Activated T-helper 17 cell treated with anti-CD3 and anti-CD28 coated beads, Interleukin-2, amount 50 U/mL, for 72 hours (primary cell): Measurements from ENCODE around the gene SRL. TPM values are rescaled to one million over a fixed set of nuclear protein-coding genes. Genes with fewer than 3 reads are reported as not detected.
A peak's percentile ranks its signal among the peaks of the same experiment; 100 is the strongest.

Experiments used
- ATAC-seq: fragments of 150-1000 bp; cut with Tn5 transposase; replicated peaks from 2 replicates; pipeline ENCODE4 v1.10.0; 2021; ENCODE audit warnings: mild to moderate bottlenecking, moderate library complexity
- H3K27ac Mint-ChIP-seq: one replicate; pipeline ENCODE4 v1.8.0; 2022; ENCODE audit warnings: mixed read lengths
- H3K27me3 Mint-ChIP-seq: one replicate; pipeline ENCODE4 v1.8.0; 2022; ENCODE audit warnings: mixed read lengths
- H3K36me3 Mint-ChIP-seq: one replicate; pipeline ENCODE4 v1.8.0; 2022; ENCODE audit warnings: low read depth, mild to moderate bottlenecking, mixed read lengths
- H3K4me1 Mint-ChIP-seq: one replicate; pipeline ENCODE4 v1.8.0; 2022; ENCODE audit warnings: mixed read lengths
- H3K4me3 Mint-ChIP-seq: one replicate; pipeline ENCODE4 v1.8.0; 2022; ENCODE audit warnings: mild to moderate bottlenecking, mixed read lengths
- H3K9me3 Mint-ChIP-seq: one replicate; pipeline ENCODE4 v1.8.0; 2022; ENCODE audit warnings: mixed read lengths
- total RNA-seq, 2 donors: library from RNA; stranded (reverse); gene quantifications; one replicate each; pipeline ENCODE4 v1.2.3, GENCODE V29; 2022

Gene SRL
- total RNA-seq, 2 donors from 2014 or later, result not detected

DNA sequence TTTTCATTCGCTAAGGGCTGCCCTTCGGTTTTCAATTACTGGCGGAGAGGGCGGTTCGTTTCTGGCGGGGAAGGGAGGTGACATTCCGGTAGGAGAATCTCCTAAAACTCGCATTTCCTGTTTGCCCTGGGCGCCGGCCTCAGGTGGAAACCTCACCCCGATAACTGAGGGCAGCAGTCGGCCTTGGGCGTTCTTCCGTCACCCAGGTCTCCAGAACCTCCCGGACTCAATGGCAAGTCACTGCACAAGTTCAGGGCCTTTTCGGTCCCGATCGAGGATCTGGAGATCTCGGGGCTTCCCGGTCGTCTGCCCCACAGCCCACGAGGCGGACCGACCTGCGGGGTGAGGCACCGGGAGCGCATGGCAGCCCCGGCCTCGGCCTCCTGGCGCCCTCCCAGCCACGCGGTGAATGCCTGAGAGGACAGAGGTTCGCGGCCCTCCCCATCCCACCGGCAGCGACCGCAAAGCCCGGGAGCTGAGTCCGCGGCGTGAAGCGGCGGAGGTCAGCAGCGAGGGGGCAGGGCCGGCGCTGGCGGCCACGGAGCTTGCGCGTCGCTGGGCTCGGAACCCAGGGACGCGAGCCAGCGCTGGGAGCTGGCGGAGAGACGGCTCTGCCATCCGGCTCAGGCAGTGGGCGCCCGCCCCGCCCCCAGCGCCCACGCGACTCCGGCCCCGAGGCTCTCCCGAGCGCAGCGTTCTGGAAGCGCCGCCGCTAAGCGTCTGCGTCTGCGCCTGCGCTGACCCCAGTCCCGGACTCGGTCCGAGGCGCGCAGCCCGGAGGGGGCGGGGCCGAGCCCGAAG, 58.4 kb downstream of the SRL start:
- peak overlapping the region; percentile 72 for H3K4me3 Mint-ChIP-seq
- H3K36me3 Mint-ChIP-seq, result no peaks in the 10 kb centered on the region
- H3K9me3 Mint-ChIP-seq, result no peaks in the 10 kb centered on the region
- H3K27ac Mint-ChIP-seq, result no peak overlapping the region
- H3K4me1 Mint-ChIP-seq, result peaks cover 5% of the 10 kb centered on the region
- ATAC-seq, result peak; percentile 93
- peaks cover 3% of the 10 kb centered on the region for H3K27me3 Mint-ChIP-seq

DNA sequence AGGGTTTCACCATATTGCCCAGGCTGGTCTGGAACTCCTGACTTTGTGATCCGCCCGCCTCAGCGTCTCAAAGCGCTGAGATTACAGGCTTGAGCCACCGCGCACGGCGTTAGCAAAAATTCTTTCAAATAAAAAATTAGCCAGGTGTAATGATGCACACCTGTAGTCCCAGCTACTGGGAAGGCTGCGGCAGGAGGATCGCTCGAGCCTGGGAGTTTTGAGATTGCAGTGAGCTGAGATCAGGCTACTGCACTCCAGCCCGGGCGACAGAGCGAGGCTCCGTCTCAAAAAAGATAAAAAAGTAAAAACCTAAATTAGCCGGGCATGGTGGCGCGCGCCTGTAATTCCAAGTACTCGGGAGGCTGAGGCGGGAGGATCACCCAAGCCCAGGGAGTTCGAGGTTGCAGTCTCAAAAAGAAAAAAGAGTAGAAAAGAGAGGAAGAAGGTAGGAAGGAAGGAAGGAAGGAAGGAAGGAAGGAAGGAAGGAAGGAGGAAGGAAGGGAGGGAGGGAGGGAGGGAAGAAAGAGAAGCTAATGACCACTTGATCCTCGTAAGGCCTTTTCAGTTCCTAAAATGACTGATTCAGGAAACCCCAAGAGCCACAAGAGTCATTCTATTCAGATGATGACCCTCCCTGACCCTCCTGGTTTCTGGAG, 59.2 kb downstream of the SRL start:
- Mint-ChIP-seq H3K4me3 (peak overlapping the region; percentile 72), H3K27me3 (peaks cover 3% of the 10 kb centered on the region), H3K27ac (no peak overlapping the region), H3K9me3 (no peaks in the 10 kb centered on the region), H3K36me3 (no peaks in the 10 kb centered on the region), H3K4me1 (peaks cover 5% of the 10 kb centered on the region)
- ATAC-seq, result peak; percentile 65

DNA sequence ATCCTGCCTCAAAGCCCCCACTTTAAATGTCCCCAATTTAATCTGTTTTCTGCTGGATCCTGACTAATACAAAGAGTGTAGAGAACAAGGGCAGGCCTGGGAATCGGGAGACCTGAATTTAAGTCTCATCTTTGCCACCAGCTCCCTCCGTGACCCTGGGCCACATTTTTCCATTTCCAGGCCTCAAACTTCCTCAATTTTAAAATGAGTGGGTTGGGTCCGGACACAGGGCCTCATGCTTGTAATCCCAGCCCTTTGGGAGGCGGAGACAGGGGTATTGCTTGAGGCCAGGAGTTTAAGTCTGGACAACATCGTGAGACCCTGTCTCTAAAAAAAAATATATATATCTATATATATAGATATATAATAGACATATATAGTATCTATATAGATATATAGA, 61.4 kb downstream of the SRL start:
- Mint-ChIP-seq H3K27me3 (no peaks in the 10 kb centered on the region), H3K4me3 (no peak overlapping the region), H3K27ac (no peak overlapping the region), H3K4me1 (peaks cover 5% of the 10 kb centered on the region), H3K9me3 (no peaks in the 10 kb centered on the region), H3K36me3 (no peaks in the 10 kb centered on the region)
- ATAC-seq, result no peak

DNA sequence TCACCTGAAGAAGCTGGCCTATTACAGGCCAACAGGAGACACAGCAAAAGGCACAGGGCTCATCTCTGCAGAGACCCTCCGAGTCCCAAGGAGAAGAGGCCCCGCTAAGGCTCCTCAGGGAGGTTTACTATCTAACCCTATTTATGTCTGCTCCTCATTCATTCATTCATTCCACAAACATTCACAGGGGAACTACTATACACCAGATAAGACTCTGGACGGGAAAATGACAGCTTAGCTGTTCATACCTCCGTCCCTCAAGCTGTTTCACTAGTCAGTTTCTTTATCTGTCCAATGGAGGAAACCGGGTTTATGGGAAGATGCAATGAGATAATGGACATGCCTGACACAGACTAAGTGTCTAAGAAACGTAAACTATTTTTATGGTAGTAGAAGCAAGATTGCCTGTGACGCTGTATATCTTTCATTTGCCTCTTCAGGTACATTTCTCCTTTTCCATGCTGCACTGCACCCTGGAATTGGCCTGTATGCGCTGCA, 62.1 kb downstream of the SRL start:
- Mint-ChIP-seq H3K36me3 (no peaks in the 10 kb centered on the region), H3K4me1 (peaks cover 3% of the 10 kb centered on the region), H3K9me3 (no peaks in the 10 kb centered on the region), H3K27ac (no peak overlapping the region), H3K27me3 (no peaks in the 10 kb centered on the region), H3K4me3 (no peak overlapping the region)
- no peak for ATAC-seq

DNA sequence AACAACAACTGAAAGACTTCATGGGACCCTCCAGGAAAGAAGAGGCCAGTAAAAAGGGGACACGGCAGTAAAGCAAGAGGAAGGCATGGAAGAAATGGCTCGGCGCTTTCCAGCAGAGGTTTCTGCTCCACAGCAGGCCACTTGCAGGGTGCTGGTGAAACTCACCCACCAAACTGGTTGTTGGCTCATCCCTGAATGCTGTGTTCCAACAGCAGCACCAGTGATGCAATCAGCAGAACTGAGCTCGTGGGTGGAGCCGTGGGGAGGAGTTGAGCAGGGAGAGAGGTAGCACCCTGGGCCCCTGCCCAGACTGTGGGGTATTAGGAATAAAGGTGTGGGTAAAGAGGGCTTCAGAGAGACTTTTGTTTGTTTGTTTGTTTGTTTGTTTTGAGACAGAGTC, 62.9 kb downstream of the SRL start:
- Mint-ChIP-seq H3K9me3 (no peaks in the 10 kb centered on the region), H3K4me1 (no peaks in the 10 kb centered on the region), H3K27ac (no peak overlapping the region), H3K27me3 (no peaks in the 10 kb centered on the region), H3K36me3 (no peaks in the 10 kb centered on the region), H3K4me3 (no peak overlapping the region)
- ATAC-seq, result no peak

DNA sequence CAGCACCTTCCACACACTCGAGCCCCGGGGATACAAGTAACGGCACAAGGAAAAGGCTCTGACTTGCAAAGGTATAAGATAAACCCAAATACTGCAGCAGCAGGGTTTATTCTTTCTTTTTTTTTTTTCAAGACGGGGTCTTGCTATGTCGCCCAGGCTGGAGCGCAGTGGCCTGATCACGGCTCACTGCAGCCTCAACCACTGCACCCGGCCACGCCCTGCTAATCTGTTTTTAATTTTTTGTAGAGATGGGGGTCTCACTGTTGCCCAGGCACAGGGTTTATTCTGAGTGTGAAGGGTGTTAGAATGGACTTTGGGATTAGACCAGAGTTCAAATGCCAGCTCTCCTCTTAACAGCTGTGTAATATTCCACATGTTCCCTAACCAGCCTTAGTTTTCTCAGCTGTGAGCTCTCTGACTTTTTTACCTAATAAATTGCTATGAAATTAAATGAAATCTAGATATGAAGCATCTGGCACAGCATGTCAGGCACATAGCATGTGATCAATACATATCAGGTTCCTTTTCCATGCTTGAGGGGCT, 63.3 kb downstream of the SRL start:
- no peak for ATAC-seq
- Mint-ChIP-seq H3K4me3 (no peak overlapping the region), H3K4me1 (no peaks in the 10 kb centered on the region), H3K27me3 (no peaks in the 10 kb centered on the region), H3K9me3 (no peaks in the 10 kb centered on the region), H3K36me3 (no peaks in the 10 kb centered on the region), H3K27ac (no peak overlapping the region)

DNA sequence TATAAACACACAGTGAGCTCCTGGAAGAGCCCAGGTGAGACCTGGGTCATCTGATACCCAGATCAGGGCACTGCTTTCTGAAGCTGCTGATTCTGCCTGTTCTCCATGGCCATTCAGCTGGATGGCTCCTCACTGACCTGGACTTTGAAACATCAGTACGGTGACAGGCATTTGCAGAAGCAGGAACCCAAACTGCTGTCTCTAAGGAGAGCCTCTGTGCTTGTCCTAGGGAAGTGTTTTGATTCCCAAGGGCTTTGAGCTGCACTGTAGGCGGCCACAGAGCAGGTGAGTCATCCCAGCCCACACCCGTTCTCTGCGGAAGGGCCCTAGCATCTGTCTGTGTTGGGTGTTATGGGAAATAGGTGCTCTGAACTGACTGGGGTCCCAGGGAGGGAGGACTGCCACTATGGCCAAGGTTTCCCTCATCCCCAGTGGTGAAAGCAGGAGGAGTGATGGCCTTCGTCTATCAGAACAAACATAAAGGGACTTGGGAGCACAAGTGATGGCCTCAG, 64.9 kb downstream of the SRL start:
- no peaks in the 10 kb centered on the region for H3K36me3 Mint-ChIP-seq
- no peaks in the 10 kb centered on the region for H3K27me3 Mint-ChIP-seq
- H3K4me1 Mint-ChIP-seq, result no peaks in the 10 kb centered on the region
- H3K9me3 Mint-ChIP-seq, result no peaks in the 10 kb centered on the region
- peak; percentile 87 for ATAC-seq
- H3K4me3 Mint-ChIP-seq, result no peak overlapping the region
- H3K27ac Mint-ChIP-seq, result no peak overlapping the region

DNA sequence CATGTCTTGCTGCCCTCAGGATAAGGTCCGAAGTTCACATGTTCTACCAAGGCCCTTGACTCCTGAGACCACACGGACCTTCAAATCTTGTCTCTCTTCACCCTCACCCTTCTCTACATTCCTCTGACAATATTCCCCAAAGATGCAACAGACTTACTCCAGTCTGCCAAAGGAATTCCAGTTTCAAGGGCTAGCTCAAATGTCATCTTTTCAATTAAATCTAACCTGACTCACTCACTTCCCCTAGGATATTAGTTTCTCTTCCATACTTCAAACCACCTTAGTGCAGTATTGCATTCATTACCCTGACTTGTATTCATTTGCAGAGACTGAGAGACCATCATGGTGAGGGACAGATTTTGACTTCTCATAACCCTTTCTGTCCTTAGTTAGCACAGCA, 66.0 kb downstream of the SRL start:
- no peak overlapping the region for H3K4me3 Mint-ChIP-seq
- no peak for ATAC-seq
- H3K27me3 Mint-ChIP-seq, result no peaks in the 10 kb centered on the region
- H3K27ac Mint-ChIP-seq, result no peak overlapping the region
- no peaks in the 10 kb centered on the region for H3K4me1 Mint-ChIP-seq
- no peaks in the 10 kb centered on the region for H3K36me3 Mint-ChIP-seq
- H3K9me3 Mint-ChIP-seq, result no peaks in the 10 kb centered on the region

DNA sequence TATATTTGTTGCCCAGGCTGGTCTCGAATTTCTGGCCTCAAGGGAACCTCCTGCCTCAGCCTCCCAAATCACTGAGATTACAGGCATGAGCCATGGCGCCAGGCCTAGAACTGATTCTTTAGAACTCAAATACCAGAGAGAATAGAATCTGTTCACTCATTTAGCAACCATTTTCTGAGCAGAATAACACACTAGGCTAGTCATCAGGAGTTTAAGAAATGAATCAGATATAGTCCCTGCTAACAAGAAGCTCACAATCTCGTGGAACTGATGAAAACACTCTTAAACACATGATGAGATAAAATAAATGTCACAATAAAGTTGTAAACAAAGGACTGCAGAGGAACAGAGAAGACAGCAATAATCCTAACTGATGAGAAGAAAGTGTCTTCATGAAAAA, 69.8 kb downstream of the SRL start:
- Mint-ChIP-seq H3K4me1 (no peaks in the 10 kb centered on the region), H3K9me3 (no peaks in the 10 kb centered on the region), H3K27ac (peak overlapping the region; percentile 8), H3K4me3 (no peak overlapping the region), H3K27me3 (no peaks in the 10 kb centered on the region), H3K36me3 (no peaks in the 10 kb centered on the region)
- ATAC-seq, result peak; percentile 81

DNA sequence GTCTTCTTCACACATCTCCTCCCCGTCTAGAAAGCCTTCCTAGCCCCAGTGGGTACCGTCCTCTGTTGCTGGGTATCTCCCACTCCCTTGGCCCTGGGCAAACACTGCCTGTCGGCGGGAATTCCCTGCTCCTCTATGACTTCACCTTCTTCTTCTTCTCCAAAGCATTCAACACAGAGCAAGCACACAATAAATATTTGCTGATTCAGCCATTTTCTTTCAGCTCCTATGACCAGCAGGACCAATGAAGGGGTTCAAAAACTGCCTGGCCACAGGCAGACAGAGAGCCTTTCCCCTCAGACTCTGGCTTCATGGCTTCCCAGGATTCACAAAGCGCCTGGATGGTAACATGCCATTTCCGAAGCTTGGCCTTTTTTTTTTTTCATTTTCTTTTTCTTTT, 72.5 kb downstream of the SRL start:
- no peaks in the 10 kb centered on the region for H3K36me3 Mint-ChIP-seq
- no peak overlapping the region for H3K27ac Mint-ChIP-seq
- no peak for ATAC-seq

DNA sequence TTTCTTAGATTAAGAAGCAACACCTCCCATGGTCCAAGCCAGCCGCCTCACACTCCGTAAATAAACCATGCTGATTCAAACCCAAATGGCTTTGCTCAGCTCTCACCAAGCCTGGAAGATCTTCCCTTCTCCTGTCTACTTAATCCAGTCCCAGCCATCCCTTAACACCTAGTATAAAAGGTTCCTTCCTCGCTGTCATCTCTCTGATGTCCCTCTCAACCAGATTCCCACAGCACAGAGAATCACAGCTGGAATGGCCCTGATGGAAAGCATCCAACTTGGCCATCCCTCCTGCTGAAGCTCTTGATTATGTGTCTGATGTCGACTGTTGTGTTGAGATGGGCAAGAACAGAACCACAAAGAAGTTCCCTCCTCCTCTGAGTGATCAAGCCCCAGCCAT, 75.1 kb downstream of the SRL start:
- ATAC-seq, result no peak
- Mint-ChIP-seq H3K27me3 (no peaks in the 10 kb centered on the region), H3K4me3 (no peak overlapping the region), H3K36me3 (no peaks in the 10 kb centered on the region), H3K4me1 (no peaks in the 10 kb centered on the region), H3K27ac (no peak overlapping the region), H3K9me3 (no peaks in the 10 kb centered on the region)

More for the DNA sequence above, 72.5 kb downstream of the SRL start:
- no peaks in the 10 kb centered on the region for H3K4me1 Mint-ChIP-seq
- no peaks in the 10 kb centered on the region for H3K9me3 Mint-ChIP-seq
- no peak overlapping the region for H3K4me3 Mint-ChIP-seq
- H3K27me3 Mint-ChIP-seq, result no peaks in the 10 kb centered on the region

DNA sequence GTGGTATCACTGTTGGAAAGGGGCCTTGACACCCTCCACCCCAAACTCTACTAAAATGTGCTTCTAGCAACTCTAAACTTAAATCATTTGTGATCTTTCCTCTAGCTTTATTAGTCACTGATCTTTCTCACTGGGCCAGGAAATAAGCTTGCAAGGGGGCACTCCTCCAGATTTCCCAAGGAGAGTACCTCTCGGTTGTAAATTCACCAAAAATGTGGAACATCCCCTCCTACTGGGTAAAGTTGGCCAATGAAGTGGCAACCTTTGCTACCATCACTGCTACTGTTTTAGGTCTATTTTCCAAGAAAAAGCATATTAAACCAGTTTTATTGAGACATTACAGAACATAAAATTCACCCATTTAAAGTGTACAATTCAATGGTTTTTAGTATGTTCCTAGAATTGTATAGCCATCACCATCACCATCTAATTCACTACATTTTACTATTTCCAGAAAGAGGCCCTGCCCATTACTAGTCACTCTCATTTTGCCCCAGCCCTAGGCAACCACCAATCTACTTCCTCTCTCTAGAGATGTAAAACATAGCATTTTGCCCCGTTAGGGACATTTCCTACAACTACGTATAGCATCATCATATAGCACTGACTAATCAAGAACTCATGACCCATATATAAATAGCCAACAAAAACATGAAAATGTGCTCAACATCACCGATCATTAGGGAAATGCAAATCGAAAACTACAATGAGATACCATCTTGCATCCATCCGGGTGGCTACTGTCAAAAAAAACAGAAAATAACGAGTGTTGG, 81.0 kb downstream of the SRL start:
- Mint-ChIP-seq H3K27me3 (no peaks in the 10 kb centered on the region), H3K4me3 (peak overlapping the region; percentile 47), H3K4me1 (peaks cover 5% of the 10 kb centered on the region), H3K9me3 (no peaks in the 10 kb centered on the region), H3K36me3 (no peaks in the 10 kb centered on the region), H3K27ac (peak overlapping the region; percentile 82)
- peak; percentile 98 for ATAC-seq

DNA sequence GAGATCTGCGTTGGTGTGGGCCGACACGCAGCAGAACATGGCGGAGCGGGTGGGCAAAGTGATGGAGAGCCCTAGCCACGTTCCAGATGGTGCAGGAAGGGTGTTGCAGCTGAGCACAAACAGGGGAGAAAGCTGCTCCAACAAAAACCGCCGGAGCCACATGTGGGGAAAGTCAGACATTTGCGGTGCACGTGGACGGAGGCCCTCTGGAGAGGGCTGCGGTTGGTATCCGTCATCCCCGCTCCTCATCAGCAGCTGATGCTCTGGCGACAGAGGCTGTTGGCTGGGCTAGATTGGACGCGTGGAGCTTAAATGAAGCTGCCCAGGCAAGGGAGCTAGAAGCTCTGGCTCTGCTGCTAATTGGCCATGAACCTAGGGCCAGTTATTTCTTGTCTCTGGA, 82.2 kb downstream of the SRL start:
- Mint-ChIP-seq H3K4me3 (no peak overlapping the region), H3K36me3 (no peaks in the 10 kb centered on the region), H3K4me1 (peaks cover 5% of the 10 kb centered on the region), H3K27me3 (no peaks in the 10 kb centered on the region), H3K9me3 (no peaks in the 10 kb centered on the region), H3K27ac (no peak overlapping the region)
- ATAC-seq, result no peak
